Measurements from ENCODE around the gene BRD7.

The BRD7 gene

GRCh38 chr16:50292566-50292948 lies 76.2 kb downstream of the BRD7 start:
- H3K4me3 ChIP-seq (ENCODE audit: low read length) = no peak overlapping the region
- TF ChIP-seq CTCF (conservative IDR thresholded peaks at IDR 0.05; ENCODE audit: low read depth, low read length) = no peak
- no peak for DNase-seq (ENCODE audit: low read depth)

- H3K4me3 ChIP-seq (ENCODE audit: low read length) = no peak overlapping the region
- no peak for DNase-seq (ENCODE audit: low read depth)
- TF ChIP-seq CTCF (conservative IDR thresholded peaks at IDR 0.05; ENCODE audit: low read depth, low read length) = no peak
These were observed 76.8 kb downstream of the BRD7 start for GRCh38 chr16:50291719-50292565.

GRCh38 chr16:50290856-50291255 lies 77.9 kb downstream of the BRD7 start:
- TF ChIP-seq CTCF (conservative IDR thresholded peaks at IDR 0.05; ENCODE audit: low read depth, low read length) = no peak
- no peak overlapping the region for H3K4me3 ChIP-seq (ENCODE audit: low read length)
- DNase-seq (ENCODE audit: low read depth) = no peak

- no peak for DNase-seq (ENCODE audit: low read depth)
- TF ChIP-seq CTCF (conservative IDR thresholded peaks at IDR 0.05; ENCODE audit: low read depth, low read length) = no peak
These were observed 78.6 kb downstream of the BRD7 start for GRCh38 chr16:50289950-50290764.

GRCh38 chr16:50288920-50289319 lies 79.9 kb downstream of the BRD7 start:
- no peak for TF ChIP-seq CTCF (conservative IDR thresholded peaks at IDR 0.05; ENCODE audit: low read depth, low read length)
- no peak for DNase-seq (ENCODE audit: low read depth)

More at GRCh38 chr16:50289950-50290764, 78.6 kb downstream of the BRD7 start:
- H3K4me3 ChIP-seq (ENCODE audit: low read length) = no peak overlapping the region

GRCh38 chr16:50288026-50288425 lies 80.8 kb downstream of the BRD7 start:
- no peak for DNase-seq (ENCODE audit: low read depth)
- H3K4me3 ChIP-seq (ENCODE audit: low read length) = no peak overlapping the region
- no peak for TF ChIP-seq CTCF (conservative IDR thresholded peaks at IDR 0.05; ENCODE audit: low read depth, low read length)

More at GRCh38 chr16:50288920-50289319, 79.9 kb downstream of the BRD7 start:
- no peak overlapping the region for H3K4me3 ChIP-seq (ENCODE audit: low read length)

All from retinal pigment epithelial cell (primary cell).